DOHH2 (cell line): ENCODE results near the gene ITGA3.

Experiments
- EZH2phosphoT487 ChIP-seq: fragments of 200-600 bp; sonication (generic); IDR thresholded peaks from 2 replicates; pipeline ENCODE4 v1.6.1; 2017; ENCODE audit warnings: borderline replicate concordance, mild to moderate bottlenecking, antibody characterized with exemption, low read length, moderate library complexity, mixed read lengths
- TF ChIP-seq, protein P1 (sequence below): fragments of 200-600 bp; sonication (generic); IDR thresholded peaks from one replicate; pipeline ENCODE4 v1.5.1; 2014; ENCODE audit warnings: antibody characterized with exemption, mild to moderate bottlenecking, low read depth, low read length; ENCODE audit not compliant: poor library complexity, severe bottlenecking

DNA sequence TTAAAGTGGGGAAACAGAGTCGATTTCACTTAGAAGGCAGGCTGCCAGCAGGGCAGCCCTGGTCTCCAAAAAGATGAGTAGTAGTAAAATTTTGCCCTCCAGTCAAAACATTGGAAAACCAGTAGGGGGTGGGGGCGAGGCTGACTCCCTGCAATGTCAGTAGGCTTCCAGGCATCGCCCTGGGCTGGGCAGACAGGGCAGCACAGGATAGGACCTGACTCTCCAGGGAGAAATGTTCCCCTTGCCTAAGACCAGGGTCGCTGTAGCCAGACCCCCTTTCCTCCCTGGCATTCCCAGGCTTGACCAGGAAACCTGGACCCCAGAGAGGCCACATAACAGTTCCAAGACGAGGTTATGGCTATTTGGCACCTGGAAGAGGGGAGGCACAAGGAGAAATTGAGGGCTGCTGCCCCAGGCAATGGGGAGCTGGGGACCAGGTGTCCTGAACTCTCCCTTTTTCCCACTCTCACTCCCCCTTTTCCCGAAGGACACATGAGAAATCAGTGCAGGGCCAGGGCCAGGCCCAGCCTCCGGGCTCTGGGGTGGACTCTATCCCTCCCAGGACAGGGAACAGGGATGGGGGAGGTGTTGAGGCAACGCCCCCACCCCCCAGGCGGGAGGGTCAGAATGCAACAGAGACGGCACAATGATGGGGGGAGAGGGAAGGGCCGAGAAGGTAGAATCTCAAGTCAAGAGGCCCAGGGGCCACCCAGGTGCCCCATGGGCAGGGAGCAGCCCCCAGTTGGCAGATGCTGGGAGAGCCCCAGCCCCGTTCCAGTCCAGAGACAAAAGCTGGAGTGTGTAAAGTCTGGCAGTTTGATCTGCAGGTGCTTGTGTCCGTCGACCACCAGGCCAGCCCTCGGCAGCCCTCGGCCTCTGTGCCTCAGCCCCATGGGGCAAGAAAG is 78.5 kb downstream of the ITGA3 start:
- TF ChIP-seq, protein P1, sequence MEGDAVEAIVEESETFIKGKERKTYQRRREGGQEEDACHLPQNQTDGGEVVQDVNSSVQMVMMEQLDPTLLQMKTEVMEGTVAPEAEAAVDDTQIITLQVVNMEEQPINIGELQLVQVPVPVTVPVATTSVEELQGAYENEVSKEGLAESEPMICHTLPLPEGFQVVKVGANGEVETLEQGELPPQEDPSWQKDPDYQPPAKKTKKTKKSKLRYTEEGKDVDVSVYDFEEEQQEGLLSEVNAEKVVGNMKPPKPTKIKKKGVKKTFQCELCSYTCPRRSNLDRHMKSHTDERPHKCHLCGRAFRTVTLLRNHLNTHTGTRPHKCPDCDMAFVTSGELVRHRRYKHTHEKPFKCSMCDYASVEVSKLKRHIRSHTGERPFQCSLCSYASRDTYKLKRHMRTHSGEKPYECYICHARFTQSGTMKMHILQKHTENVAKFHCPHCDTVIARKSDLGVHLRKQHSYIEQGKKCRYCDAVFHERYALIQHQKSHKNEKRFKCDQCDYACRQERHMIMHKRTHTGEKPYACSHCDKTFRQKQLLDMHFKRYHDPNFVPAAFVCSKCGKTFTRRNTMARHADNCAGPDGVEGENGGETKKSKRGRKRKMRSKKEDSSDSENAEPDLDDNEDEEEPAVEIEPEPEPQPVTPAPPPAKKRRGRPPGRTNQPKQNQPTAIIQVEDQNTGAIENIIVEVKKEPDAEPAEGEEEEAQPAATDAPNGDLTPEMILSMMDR, result no peak
- TF ChIP-seq EZH2phosphoT487, result no peak
